ENCODE results near the gene ZNF654. TPM values are rescaled to one million over a fixed set of nuclear protein-coding genes. Genes with fewer than 3 reads are reported as not detected.
A peak's percentile ranks its signal among the peaks of the same experiment; 100 is the strongest.
"Not testable (repeated sequence)": the region's sequence is repeated elsewhere in the genome, so short reads cannot be mapped to it uniquely, and the experiment has no call there.

ZNF654 gene
- total RNA-seq, 1 donor from 2014 or later = 9.9 TPM

DNA sequence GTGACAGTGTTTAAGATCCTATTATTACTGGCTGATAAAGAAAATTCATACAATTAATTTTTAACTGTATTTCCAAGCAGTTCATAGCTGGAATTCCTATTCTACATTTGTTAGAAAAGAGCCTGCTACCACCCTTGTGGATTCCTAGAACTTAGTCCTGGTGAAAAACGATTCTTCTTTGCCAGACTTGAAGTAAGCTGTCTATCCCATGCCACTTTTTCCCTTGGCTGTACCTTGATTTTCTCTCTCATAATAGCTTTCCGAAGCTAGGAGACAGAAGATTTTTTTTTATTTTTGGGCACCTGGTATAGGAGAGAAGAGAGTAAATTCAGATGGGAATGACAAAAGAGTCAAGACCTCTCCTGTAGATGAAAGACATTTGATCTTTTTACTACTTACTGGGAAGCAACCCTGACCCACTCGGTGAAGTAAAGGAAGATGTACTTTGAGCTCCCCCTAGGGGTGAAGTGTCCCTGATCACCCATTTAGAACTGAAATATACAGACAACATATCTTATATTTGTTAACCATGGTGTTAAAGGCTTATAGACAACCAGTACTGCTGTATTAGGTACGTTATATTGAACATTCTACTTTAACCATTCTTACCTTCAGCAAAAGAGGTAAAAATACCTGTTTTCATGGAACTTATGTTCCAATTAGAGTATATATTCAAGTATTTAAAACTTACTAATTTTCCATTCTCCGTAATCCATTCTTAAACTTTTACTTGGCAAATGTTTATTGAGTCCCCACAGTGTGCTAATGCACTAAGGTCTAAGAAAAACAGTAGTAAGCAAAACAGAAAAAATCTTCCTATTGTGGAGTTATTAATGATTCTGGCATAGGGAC is 54.5 kb downstream of the ZNF654 start:
- Mint-ChIP-seq H3K36me3 (ENCODE audit: insufficient read depth) (peaks cover 6% of the 10 kb centered on the region), H3K4me1 (ENCODE audit: low read depth) (no peaks in the 10 kb centered on the region), H3K4me3 (ENCODE audit: low read depth) (no peak overlapping the region), H3K27me3 (no peaks in the 10 kb centered on the region), H3K27ac (no peak overlapping the region), H3K9me3 (ENCODE audit: low read depth) (no peaks in the 10 kb centered on the region)
- DNase-seq (ENCODE audit: low spot score, unreplicated experiment) = peak; percentile 46
- TF ChIP-seq, protein P1, sequence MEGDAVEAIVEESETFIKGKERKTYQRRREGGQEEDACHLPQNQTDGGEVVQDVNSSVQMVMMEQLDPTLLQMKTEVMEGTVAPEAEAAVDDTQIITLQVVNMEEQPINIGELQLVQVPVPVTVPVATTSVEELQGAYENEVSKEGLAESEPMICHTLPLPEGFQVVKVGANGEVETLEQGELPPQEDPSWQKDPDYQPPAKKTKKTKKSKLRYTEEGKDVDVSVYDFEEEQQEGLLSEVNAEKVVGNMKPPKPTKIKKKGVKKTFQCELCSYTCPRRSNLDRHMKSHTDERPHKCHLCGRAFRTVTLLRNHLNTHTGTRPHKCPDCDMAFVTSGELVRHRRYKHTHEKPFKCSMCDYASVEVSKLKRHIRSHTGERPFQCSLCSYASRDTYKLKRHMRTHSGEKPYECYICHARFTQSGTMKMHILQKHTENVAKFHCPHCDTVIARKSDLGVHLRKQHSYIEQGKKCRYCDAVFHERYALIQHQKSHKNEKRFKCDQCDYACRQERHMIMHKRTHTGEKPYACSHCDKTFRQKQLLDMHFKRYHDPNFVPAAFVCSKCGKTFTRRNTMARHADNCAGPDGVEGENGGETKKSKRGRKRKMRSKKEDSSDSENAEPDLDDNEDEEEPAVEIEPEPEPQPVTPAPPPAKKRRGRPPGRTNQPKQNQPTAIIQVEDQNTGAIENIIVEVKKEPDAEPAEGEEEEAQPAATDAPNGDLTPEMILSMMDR (IDR thresholded peaks at IDR 0.05; ENCODE audit: unreplicated experiment) = peak; percentile 78

DNA sequence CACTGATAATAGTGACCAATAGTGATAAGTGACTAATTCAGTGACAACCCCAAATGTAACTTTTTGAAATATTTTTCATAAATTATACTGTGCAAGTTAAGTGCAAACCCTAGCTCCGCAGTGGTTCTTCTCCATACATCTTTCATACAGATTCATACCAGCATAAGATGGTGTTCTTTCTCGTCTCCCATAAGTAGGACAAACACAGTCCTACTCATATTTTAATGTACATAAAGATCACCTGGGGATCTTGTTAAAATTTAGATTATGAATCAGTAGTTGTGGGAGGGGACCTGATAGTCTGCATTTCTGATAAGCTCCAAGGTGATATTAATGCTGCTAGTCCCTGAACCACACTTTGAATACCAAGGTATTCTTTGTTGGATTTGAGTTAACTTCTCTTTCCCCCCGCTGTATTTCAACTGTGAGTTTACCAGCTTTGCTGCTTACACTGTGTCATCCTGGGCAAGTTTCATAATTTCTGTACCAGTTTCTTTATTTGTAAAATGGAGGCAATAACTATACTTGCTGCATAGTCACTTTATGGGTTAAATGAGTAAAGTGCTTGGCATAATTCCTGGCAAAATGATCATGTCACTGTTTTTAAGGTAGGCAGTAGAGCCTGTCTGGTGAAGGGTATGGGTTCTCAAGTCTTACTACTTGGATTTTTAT is 56.0 kb downstream of the ZNF654 start:
- no peak overlapping the region for H3K27ac Mint-ChIP-seq
- H3K27me3 Mint-ChIP-seq = no peaks in the 10 kb centered on the region
- no peaks in the 10 kb centered on the region for H3K9me3 Mint-ChIP-seq (ENCODE audit: low read depth)
- TF ChIP-seq, protein P1 (IDR thresholded peaks at IDR 0.05; ENCODE audit: unreplicated experiment) = no peak
- no peak overlapping the region for H3K4me3 Mint-ChIP-seq (ENCODE audit: low read depth)
- H3K36me3 Mint-ChIP-seq (ENCODE audit: insufficient read depth) = peaks cover 6% of the 10 kb centered on the region
- no peaks in the 10 kb centered on the region for H3K4me1 Mint-ChIP-seq (ENCODE audit: low read depth)
- DNase-seq (ENCODE audit: low spot score, unreplicated experiment) = no peak

DNA sequence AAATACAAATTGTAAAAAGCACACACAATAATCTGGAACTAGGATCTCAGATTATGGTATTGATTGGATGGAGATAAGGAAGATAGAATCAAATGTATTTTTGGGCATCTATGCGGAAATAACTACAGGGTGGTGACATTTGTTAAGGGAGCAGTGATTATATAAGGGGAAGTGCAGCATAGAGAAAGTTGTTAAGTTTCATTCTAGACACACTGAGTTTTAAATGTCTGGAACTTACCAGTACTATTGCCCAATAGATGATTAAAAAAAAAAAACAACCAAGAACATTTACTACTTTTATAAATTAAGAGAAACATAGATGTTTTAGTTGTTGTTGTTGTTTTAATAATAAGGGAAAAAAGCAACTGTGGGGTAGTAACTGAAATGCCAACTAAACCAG is 58.6 kb downstream of the ZNF654 start:
- H3K36me3 Mint-ChIP-seq (ENCODE audit: insufficient read depth) = peaks cover 8% of the 10 kb centered on the region
- peaks cover 1% of the 10 kb centered on the region for H3K4me1 Mint-ChIP-seq (ENCODE audit: low read depth)
- DNase-seq (ENCODE audit: low spot score, unreplicated experiment) = no peak
- H3K27me3 Mint-ChIP-seq = no peaks in the 10 kb centered on the region
- no peaks in the 10 kb centered on the region for H3K9me3 Mint-ChIP-seq (ENCODE audit: low read depth)
- H3K4me3 Mint-ChIP-seq (ENCODE audit: low read depth) = no peak overlapping the region
- no peak overlapping the region for H3K27ac Mint-ChIP-seq
- TF ChIP-seq, protein P1 (IDR thresholded peaks at IDR 0.05; ENCODE audit: unreplicated experiment) = no peak

DNA sequence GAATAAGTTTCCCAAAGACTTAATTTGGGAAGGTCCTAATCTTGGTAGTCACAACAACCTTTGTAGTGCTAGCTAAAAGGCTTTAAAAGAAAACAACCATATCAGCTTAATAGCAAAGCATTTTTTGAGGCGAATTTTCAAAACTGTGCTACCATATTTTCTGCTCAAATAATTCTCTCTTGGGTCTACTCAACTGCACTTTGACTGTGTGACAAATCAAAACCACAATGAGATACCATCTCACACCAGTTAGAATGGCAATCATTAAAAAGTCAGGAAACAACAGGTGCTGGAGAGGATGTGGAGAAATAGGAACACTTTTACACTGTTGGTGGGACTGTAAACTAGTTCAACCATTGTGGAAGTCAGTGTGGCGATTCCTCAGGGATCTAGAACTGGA is 59.5 kb downstream of the ZNF654 start:
- not testable (repeated sequence) for DNase-seq (ENCODE audit: low spot score, unreplicated experiment); H3K36me3 Mint-ChIP-seq (ENCODE audit: insufficient read depth); H3K9me3 Mint-ChIP-seq (ENCODE audit: low read depth); H3K27ac Mint-ChIP-seq; H3K4me1 Mint-ChIP-seq (ENCODE audit: low read depth); H3K4me3 Mint-ChIP-seq (ENCODE audit: low read depth); H3K27me3 Mint-ChIP-seq

DNA sequence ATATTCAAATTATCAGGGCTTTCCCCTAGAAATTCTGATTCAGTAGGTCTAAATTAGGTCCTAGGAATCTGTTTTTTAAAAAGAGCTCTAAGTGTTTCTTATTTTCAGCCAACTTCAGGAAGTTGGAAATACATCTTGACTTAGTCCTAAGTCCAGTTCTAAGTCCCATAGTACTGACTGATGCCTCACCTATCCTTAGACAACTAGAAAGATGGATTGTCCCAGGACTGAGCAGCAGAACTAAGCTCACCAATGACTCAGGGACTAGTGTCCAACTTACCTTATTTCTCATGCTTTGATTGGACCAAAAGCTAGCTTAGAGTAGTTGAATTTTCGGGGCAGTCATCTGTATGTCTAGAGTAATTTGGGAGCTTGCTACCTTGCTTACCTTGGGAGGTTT is 64.5 kb downstream of the ZNF654 start:
- H3K4me3 Mint-ChIP-seq (ENCODE audit: low read depth) = no peak overlapping the region
- no peak overlapping the region for H3K27ac Mint-ChIP-seq
- peaks cover 2% of the 10 kb centered on the region for H3K36me3 Mint-ChIP-seq (ENCODE audit: insufficient read depth)
- peaks cover 1% of the 10 kb centered on the region for H3K4me1 Mint-ChIP-seq (ENCODE audit: low read depth)
- H3K27me3 Mint-ChIP-seq = no peaks in the 10 kb centered on the region
- DNase-seq (ENCODE audit: low spot score, unreplicated experiment) = no peak
- no peaks in the 10 kb centered on the region for H3K9me3 Mint-ChIP-seq (ENCODE audit: low read depth)
- TF ChIP-seq, protein P1 (IDR thresholded peaks at IDR 0.05; ENCODE audit: unreplicated experiment) = no peak
